ENCODE results near the gene TM2D3.

GRCh38 chr15:101675796-101676582, 23.8 kb upstream of the TM2D3 start:
- TF ChIP-seq CTCF (conservative IDR thresholded peaks at IDR 0.05), result no peak
- TF ChIP-seq EZH2 (IDR thresholded peaks at IDR 0.05; ENCODE audit: low read depth), result no peak
